Measurements from ENCODE around the gene PCID2.

PCID2 gene

GRCh38 chr13:113169277-113170272, 38.9 kb downstream of the PCID2 start:
- Mint-ChIP-seq H3K9me3 (peaks cover 6% of the 10 kb centered on the region), H3K27me3 (ENCODE audit: low read depth) (no peaks in the 10 kb centered on the region)

GRCh38 chr13:113168211-113168610, 40.3 kb downstream of the PCID2 start:
- peaks cover 62% of the 10 kb centered on the region for H3K36me3 Mint-ChIP-seq (ENCODE audit: low read depth)
- peaks cover 9% of the 10 kb centered on the region for H3K27me3 Mint-ChIP-seq (ENCODE audit: low read depth)
- peaks cover 10% of the 10 kb centered on the region for H3K4me1 Mint-ChIP-seq

More at GRCh38 chr13:113169277-113170272, 38.9 kb downstream of the PCID2 start:
- no peak overlapping the region for H3K4me3 Mint-ChIP-seq
- no peak overlapping the region for H3K27ac Mint-ChIP-seq
- peaks cover 68% of the 10 kb centered on the region for H3K36me3 Mint-ChIP-seq (ENCODE audit: low read depth)
- peaks cover 4% of the 10 kb centered on the region for H3K4me1 Mint-ChIP-seq
- no peak for TF ChIP-seq CTCF (IDR thresholded peaks at IDR 0.05; ENCODE audit: unreplicated experiment in 3 of 3)

GRCh38 chr13:113167575-113167974, 40.9 kb downstream of the PCID2 start:
- H3K4me1 Mint-ChIP-seq, result peaks cover 12% of the 10 kb centered on the region
- peaks cover 6% of the 10 kb centered on the region for H3K9me3 Mint-ChIP-seq
- TF ChIP-seq CTCF (IDR thresholded peaks at IDR 0.05; ENCODE audit: unreplicated experiment in 3 of 3), result no peak
- no peak overlapping the region for H3K27ac Mint-ChIP-seq
- H3K27me3 Mint-ChIP-seq (ENCODE audit: low read depth), result peaks cover 11% of the 10 kb centered on the region
- H3K4me3 Mint-ChIP-seq, result no peak overlapping the region
- peaks cover 57% of the 10 kb centered on the region for H3K36me3 Mint-ChIP-seq (ENCODE audit: low read depth)

More at GRCh38 chr13:113168211-113168610, 40.3 kb downstream of the PCID2 start:
- no peak for TF ChIP-seq CTCF (IDR thresholded peaks at IDR 0.05; ENCODE audit: unreplicated experiment in 3 of 3)
- H3K9me3 Mint-ChIP-seq, result peaks cover 6% of the 10 kb centered on the region
- no peak overlapping the region for H3K27ac Mint-ChIP-seq
- H3K4me3 Mint-ChIP-seq, result no peak overlapping the region

GRCh38 chr13:113167155-113167554, 41.3 kb downstream of the PCID2 start:
- H3K36me3 Mint-ChIP-seq (ENCODE audit: low read depth), result peaks cover 54% of the 10 kb centered on the region
- no peak for TF ChIP-seq CTCF (IDR thresholded peaks at IDR 0.05; ENCODE audit: unreplicated experiment in 3 of 3)
- H3K27ac Mint-ChIP-seq, result no peak overlapping the region
- H3K27me3 Mint-ChIP-seq (ENCODE audit: low read depth), result peaks cover 11% of the 10 kb centered on the region
- peaks cover 6% of the 10 kb centered on the region for H3K9me3 Mint-ChIP-seq
- no peak overlapping the region for H3K4me3 Mint-ChIP-seq
- H3K4me1 Mint-ChIP-seq, result peaks cover 12% of the 10 kb centered on the region

- Mint-ChIP-seq H3K27ac (no peak overlapping the region), H3K36me3 (ENCODE audit: low read depth) (peaks cover 50% of the 10 kb centered on the region), H3K9me3 (peaks cover 6% of the 10 kb centered on the region), H3K27me3 (ENCODE audit: low read depth) (peaks cover 11% of the 10 kb centered on the region), H3K4me3 (no peak overlapping the region), H3K4me1 (peaks cover 12% of the 10 kb centered on the region)
- TF ChIP-seq CTCF (IDR thresholded peaks at IDR 0.05; ENCODE audit: unreplicated experiment in 3 of 3), result no peak
Measured at GRCh38 chr13:113166681-113167080, 41.8 kb downstream of the PCID2 start.

All from nephron (organoid).